ENCODE results near the gene TTC9. TPM values are rescaled to one million over a fixed set of nuclear protein-coding genes. Genes with fewer than 3 reads are reported as not detected.

TTC9 gene
- polyA plus RNA-seq, 2 of the 4 experiments (the other 2 are of a cell fraction) = 1.3 to 2.0 TPM

DNA sequence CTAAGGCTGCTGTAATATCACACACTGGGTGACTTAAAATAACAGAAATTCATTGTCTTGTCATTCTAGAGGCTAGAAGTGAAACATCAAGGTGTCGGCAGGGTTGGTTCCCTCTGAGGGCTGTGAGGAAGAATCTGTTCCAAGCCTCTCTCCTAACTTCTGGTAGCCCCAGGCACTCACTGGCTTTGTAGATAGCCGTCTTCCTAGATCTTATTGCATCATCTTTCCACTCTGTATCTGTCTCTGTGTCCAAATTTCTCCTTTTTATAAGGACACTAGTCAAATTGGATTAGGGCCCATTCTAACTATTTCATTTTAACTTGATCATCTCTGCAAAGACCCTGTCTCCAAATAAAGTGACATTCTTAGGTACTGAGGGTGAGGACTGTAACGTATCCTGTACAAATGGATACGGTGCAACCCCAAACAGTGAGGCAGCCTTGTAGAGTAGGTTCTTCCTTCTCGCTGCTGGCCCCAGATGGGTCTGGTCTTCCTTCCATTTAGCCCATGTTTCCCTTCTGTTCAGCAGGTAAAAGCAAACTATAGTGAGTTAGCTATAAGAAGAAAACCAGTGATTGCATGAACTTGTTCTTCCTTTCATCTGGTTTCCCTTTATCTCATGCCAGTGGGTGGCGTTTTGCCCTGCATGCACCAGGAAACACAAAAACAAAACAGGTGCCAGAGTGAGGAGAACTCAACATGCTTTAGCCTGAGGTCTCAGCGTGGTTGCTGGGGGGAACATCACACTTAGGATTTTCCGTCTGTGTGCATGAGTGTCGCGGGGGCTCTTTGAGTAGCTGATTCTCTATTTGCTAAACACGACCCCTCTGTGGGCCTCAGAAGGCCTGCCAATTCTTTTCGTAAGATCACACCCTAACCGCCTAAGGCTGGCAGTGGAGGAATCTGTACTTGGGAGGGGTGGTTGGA, 19.5 kb downstream of the TTC9 start:
- Histone ChIP-seq H3K27ac (no peak overlapping the region), H3K4me3 (no peak overlapping the region), H3K4me1 (peaks cover 22% of the 10 kb centered on the region), H3K9me3 (no peaks in the 10 kb centered on the region), H3K4me2 (no peak overlapping the region)
- DNase-seq (ENCODE audit: low read depth in 1 of 2, low spot score in 1 of 2) (no peak), FAIRE-seq (no peak), ATAC-seq (no peak)
- TF ChIP-seq CBX8 (IDR thresholded peaks at IDR 0.05) (no peak), JUNB (IDR thresholded peaks at IDR 0.05) (no peak), PHF8 (IDR thresholded peaks at IDR 0.05; ENCODE audit: borderline replicate concordance, low read depth) (no peak), RNF2 (IDR thresholded peaks at IDR 0.05; ENCODE audit: borderline replicate concordance, low read depth) (no peak), RAD21 (conservative IDR thresholded peaks at IDR 0.05 in 1 of 2, IDR thresholded peaks at IDR 0.05 in 1 of 2) (peak in 1 of 2 experiments; percentile 11; a peak in 1 of 5 replicates)
- TF ChIP-seq, protein P1, sequence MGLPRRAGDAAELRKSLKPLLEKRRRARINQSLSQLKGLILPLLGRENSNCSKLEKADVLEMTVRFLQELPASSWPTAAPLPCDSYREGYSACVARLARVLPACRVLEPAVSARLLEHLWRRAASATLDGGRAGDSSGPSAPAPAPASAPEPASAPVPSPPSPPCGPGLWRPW (IDR thresholded peaks at IDR 0.05) = no peak
- TF ChIP-seq, protein P2, sequence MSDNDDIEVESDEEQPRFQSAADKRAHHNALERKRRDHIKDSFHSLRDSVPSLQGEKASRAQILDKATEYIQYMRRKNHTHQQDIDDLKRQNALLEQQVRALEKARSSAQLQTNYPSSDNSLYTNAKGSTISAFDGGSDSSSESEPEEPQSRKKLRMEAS (IDR thresholded peaks at IDR 0.05) = no peak
- 61% methylated on average over 13 of the region's 13 CpGs for WGBS (ENCODE audit: missing lambda C conversion rate)
- ChIA-PET CTCF (interaction anchor here (1.2 kb wide), 1 partner anchor 46 kb away, joined by 3 read pairs; no protein-coding TSS in a partner anchor), POLR2A (no interaction called here)

DNA sequence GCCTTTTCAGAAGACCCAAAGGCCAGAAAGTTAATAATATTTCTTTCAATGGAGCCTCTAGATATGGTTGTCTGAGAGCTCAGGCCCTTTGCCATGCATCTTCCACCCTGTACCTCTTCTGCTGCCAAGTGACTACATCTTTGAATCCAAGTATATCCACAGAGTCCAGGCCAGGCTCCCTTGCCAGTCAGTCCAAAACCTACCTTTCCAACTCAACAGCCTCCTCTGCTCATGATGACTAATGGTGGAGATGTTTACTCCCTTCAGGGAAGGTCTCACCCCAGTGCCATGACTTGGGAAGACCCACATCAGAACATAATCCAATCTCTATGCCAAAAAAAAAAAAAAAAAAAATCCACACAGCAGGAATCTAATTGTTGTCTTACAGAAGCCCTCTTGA, 20.4 kb downstream of the TTC9 start:
- Histone ChIP-seq H3K27ac (no peak overlapping the region), H3K4me2 (no peak overlapping the region)
- CTCF ChIA-PET = interaction anchor here (1.2 kb wide), 1 partner anchor 45 kb away, joined by 3 read pairs; no protein-coding TSS in a partner anchor

More for the DNA sequence above, 20.4 kb downstream of the TTC9 start:
- TF ChIP-seq, protein P3, sequence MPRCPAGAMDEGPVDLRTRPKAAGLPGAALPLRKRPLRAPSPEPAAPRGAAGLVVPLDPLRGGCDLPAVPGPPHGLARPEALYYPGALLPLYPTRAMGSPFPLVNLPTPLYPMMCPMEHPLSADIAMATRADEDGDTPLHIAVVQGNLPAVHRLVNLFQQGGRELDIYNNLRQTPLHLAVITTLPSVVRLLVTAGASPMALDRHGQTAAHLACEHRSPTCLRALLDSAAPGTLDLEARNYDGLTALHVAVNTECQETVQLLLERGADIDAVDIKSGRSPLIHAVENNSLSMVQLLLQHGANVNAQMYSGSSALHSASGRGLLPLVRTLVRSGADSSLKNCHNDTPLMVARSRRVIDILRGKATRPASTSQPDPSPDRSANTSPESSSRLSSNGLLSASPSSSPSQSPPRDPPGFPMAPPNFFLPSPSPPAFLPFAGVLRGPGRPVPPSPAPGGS (IDR thresholded peaks at IDR 0.05) = no peak
- no peak for TF ChIP-seq KDM5A (IDR thresholded peaks at IDR 0.05)
- TF ChIP-seq, protein P4, sequence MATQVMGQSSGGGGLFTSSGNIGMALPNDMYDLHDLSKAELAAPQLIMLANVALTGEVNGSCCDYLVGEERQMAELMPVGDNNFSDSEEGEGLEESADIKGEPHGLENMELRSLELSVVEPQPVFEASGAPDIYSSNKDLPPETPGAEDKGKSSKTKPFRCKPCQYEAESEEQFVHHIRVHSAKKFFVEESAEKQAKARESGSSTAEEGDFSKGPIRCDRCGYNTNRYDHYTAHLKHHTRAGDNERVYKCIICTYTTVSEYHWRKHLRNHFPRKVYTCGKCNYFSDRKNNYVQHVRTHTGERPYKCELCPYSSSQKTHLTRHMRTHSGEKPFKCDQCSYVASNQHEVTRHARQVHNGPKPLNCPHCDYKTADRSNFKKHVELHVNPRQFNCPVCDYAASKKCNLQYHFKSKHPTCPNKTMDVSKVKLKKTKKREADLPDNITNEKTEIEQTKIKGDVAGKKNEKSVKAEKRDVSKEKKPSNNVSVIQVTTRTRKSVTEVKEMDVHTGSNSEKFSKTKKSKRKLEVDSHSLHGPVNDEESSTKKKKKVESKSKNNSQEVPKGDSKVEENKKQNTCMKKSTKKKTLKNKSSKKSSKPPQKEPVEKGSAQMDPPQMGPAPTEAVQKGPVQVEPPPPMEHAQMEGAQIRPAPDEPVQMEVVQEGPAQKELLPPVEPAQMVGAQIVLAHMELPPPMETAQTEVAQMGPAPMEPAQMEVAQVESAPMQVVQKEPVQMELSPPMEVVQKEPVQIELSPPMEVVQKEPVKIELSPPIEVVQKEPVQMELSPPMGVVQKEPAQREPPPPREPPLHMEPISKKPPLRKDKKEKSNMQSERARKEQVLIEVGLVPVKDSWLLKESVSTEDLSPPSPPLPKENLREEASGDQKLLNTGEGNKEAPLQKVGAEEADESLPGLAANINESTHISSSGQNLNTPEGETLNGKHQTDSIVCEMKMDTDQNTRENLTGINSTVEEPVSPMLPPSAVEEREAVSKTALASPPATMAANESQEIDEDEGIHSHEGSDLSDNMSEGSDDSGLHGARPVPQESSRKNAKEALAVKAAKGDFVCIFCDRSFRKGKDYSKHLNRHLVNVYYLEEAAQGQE (IDR thresholded peaks at IDR 0.05) = no peak
- no peak for TF ChIP-seq RCOR1 (IDR thresholded peaks at IDR 0.05; ENCODE audit: low read depth, low read length)
- no peak for TF ChIP-seq FOSB (CRISPR knock-in tag; IDR thresholded peaks at IDR 0.05)
- no peak for TF ChIP-seq ZNF302 (CRISPR knock-in tag; IDR thresholded peaks at IDR 0.05)
- no peak for TF ChIP-seq KDM1A (IDR thresholded peaks at IDR 0.05; ENCODE audit: low read depth)
- no peak for TF ChIP-seq HOXB5 (CRISPR knock-in tag; IDR thresholded peaks at IDR 0.05)
- no peak for TF ChIP-seq RAD21 (conservative IDR thresholded peaks at IDR 0.05 in 1 of 2, IDR thresholded peaks at IDR 0.05 in 1 of 2)
- no peak for TF ChIP-seq POLR2A (IDR thresholded peaks at IDR 0.05; ENCODE audit: low read length)
- TF ChIP-seq SREBF2 (IDR thresholded peaks at IDR 0.05) = no peak
- TF ChIP-seq RNF2 (IDR thresholded peaks at IDR 0.05; ENCODE audit: borderline replicate concordance, low read depth) = no peak
- TF ChIP-seq MYC (IDR thresholded peaks at IDR 0.05; ENCODE audit: borderline replicate concordance, low read length) = no peak
- TF ChIP-seq MAZ (IDR thresholded peaks at IDR 0.05; ENCODE audit: borderline replicate concordance, low read depth, low read length) = no peak
- no peak for TF ChIP-seq PHF8 (IDR thresholded peaks at IDR 0.05; ENCODE audit: borderline replicate concordance, low read depth)
- no peak for TF ChIP-seq EHF (CRISPR knock-in tag; IDR thresholded peaks at IDR 0.05)
- TF ChIP-seq NPAS2 (CRISPR knock-in tag; IDR thresholded peaks at IDR 0.05; ENCODE audit: borderline replicate concordance) = no peak
- TF ChIP-seq EP300 (IDR thresholded peaks at IDR 0.05) = no peak
- POLR2A ChIA-PET = no interaction called here
- Histone ChIP-seq H3K4me1 (peaks cover 27% of the 10 kb centered on the region), H3K9me3 (no peaks in the 10 kb centered on the region), H3K4me3 (no peak overlapping the region)
- no peak for FAIRE-seq
- DNase-seq (ENCODE audit: low read depth in 1 of 2, low spot score in 1 of 2) = no peak
- no peak for ATAC-seq
